Activated CD8-positive, alpha-beta memory T cell treated with anti-CD3 and anti-CD28 coated beads, Interleukin-2, amount 50 U/mL, for 24 hours (primary cell): ENCODE measurements around the gene ANK2.

ENCODE experiments used
- DNase-seq: peaks from one replicate; pipeline ENCODE4 v3.0.0-alpha.2; 2020; ENCODE audit errors: extremely low read depth

ANK2 gene

DNA sequence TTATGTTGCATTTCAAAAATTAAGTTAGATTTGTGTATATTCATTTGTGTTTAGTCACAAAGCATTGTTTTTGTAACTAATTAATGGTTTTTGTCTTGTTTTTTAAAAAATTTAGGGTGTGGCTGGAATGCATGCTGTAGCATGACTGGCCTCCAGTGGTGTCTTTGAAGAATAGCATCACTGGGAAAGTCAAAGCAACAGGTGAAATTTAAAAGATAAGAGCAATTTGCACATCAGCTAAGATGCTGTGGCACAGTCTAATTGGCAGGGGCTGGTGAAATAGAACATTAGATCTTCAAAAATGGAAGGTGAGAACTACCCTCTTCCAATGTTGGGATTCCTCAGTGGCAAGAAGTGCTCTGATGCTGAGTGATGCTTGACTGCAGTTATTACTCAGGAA lies 45.3 kb downstream of the ANK2 start:
- DNase-seq, result no peak

DNA sequence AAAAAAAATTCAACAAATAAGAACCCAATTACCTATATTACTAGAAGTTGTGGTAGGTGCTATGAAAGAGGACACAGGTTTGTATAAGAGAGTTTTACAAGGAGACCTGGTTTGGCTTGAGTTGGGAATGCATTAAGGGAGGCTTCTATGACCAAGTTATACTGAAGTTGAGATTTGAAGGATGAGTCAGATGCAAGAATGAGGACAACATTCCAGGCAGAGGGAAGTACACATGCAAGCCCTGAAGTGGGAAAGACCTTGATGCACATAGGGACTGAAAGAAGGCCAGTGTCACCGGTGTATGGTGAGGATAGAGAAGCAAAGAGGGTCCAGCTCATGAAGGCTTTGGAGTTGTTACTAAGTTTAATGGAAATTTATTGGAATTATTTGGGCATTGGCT lies 52.2 kb downstream of the ANK2 start:
- DNase-seq, result no peak

GRCh38 chr4:113103556-113103955 lies 54.1 kb downstream of the ANK2 start:
- DNase-seq, result no peak

GRCh38 chr4:113106108-113106507 lies 56.7 kb downstream of the ANK2 start:
- DNase-seq, result no peak

DNA sequence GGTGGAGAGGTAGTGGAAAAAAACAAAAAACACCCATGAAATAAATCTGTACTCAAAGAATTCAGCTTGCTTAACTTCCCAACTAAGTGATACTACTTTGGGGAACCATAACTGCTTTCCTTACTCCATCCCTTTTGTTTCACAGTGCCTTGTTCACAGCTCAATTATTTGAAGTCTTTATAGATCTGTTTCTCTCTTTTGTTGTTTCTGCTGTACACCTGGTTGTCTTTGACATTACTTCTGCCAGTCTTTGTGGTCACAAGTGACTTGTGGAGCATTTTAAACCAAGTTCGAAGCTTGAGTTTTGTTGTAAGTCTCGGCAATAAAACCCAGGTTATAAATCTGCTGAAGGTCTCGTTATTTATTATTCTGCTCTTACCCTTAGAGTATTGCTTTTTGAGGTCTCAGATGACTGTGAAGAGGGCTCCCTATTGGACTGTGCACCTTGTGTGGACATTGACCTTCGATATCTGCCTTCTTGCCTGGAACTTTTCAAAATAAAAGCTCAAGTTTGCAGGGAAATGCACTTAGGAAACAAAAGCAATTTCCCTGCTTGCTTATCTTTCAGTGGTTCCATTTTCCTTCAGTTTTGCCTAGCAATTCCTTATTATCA lies 59.8 kb downstream of the ANK2 start:
- DNase-seq, result no peak

- DNase-seq, result no peak
Observed at GRCh38 chr4:113112338-113112978, 63.0 kb downstream of the ANK2 start.

GRCh38 chr4:113113151-113113550 lies 63.7 kb downstream of the ANK2 start:
- DNase-seq, result no peak

DNA sequence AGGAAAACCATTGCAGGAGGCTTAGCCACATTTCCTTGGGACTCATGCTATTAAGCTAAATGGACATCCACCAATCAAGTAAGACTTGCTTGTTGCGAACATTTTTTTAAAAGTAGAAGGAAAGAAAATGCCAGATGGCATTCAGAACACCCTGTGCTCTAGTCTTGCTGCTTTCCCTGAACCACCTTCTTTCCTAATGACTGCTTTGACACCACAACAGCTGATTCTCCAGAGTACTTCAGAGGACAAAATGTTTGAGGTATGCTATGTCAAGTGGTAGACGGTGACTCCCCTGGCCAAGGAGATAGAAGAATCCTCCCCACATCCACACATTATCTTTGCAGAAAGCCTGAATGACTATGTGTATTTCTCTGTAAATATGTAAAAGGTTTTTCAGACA lies 65.4 kb downstream of the ANK2 start:
- DNase-seq, result no peak

GRCh38 chr4:113116414-113117357 lies 67.2 kb downstream of the ANK2 start:
- DNase-seq, result no peak

DNA sequence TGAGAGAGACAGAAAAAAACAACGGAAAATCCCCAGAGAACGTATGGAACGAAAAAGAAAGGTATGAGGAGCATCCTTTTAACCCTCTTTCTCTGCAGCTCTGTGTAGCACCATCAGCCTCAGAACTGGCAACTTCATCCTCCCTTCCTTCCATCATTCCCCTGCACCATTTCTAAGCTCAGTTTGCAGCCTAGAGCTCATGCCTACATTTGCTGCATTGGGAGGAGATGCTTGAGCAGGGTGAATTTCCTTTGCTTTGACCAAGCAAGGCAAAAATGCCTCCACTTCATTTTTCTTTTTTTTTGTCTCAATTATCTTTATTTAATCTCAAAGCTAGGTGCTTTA lies 67.9 kb downstream of the ANK2 start:
- DNase-seq, result no peak

GRCh38 chr4:113122066-113122465 lies 72.6 kb downstream of the ANK2 start:
- DNase-seq, result no peak

DNA sequence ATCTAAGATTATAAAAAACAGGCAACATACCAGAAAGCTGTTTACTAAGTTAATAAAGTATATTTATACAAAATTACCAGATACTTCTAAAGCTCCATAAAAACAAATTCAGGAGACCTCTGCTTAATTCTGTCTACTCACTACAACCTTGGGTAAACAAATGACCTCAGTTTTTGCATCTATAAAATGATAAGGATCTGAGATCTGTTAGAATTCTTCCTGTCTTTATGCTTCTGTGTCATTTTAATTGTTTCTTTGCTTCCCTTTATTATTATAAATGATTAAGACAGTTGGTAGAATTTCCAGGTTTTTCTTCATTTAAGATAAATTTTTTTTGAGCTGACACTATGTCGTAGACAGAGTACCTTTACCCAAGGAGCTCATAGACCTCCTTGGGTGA lies 76.0 kb downstream of the ANK2 start:
- no peak for DNase-seq

DNA sequence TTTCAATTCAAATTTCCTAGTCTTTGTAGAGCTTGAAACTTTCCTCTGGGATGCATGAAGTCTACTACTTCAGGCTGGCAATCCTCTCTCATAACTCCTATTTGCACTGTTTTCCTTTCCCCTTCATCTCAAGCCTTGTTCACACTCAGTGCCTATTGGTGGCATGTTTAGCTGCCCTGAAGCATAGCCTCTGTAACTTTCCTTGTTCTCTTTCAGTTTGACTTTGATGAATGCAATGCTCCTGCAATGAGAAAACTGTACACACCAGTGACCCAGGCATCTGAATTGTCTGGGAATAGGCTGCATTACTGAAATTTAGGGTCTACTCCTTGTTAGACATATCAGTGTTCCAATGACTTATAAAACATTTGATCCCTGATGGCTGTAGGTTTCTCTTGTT lies 81.7 kb downstream of the ANK2 start:
- DNase-seq, result no peak

DNA sequence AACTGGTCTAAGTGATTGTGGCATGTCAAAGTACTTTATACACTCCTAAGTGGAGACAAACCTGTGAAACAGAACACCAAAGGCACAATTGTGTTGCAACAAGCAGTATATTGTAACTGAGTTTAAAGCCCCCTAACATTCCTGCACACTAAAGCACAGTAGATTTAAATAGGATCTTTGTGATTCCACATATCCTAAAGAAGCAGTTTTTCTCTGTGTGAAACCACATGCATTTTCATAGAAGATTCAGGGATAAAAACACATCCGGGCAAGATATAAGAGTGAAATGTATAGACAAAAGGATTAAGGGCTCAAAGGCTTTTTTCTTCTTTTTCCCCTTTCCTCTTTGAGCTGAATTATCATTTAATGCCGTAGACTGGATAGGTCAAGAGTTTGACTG lies 82.2 kb downstream of the ANK2 start:
- DNase-seq, result no peak

DNA sequence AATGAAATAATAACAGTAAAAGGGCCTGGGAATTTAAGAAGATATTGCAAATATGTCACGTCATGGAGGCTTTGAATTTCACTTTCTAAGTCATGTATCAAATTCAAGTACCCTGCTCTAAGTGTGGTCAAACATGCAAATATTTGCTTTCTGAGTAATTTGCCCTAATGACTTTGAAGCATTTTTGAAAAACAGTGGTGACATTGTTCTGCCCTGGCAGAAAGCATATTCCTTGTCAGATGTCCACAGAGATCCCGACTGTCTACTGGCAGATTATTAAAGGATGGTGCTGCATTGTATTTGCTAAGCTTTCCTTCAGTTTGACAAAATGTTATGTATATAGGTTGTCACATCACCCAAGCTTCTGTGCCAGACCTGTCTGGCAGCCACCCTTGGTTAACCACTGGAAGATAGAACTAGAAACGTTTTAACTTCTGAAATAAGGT lies 92.5 kb downstream of the ANK2 start:
- DNase-seq, result no peak

DNA sequence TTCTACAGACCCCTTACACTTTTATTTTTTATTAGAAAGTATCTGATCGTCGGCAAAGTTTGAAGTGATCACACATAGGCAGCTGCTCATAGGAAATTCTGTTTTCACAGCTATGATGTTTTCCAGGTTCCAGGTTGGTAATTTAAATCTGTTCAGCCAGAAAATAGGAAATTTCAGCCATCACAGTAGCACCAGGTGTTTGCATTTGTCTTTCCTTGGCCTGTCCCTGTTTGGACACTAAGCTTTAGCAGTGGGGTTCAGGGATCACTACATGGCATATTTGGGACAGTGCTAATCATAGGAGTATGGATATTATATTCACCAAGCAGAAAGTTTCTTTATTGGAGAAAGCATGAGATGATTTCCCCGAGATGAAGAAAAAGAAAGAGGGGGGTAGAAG lies 92.9 kb downstream of the ANK2 start:
- DNase-seq, result no peak

GRCh38 chr4:113144091-113144490 lies 94.6 kb downstream of the ANK2 start:
- no peak for DNase-seq

DNA sequence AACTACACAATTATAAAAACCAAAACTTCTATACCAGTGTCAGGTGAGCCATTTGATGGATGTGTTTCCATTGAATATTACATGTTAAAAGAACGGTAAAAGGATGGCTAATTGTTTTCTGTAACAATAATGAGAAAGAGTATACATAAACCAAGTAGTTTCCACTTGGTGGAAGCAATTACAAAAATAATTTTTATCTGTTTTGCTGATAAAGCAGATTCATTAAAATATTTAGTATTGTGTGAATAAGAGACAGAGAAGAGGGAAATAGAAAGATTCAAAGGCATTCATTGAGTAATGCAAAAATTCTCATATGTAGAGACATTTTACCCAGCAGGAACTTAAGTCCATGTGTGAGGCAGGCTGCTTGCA lies 95.7 kb downstream of the ANK2 start:
- DNase-seq, result no peak

DNA sequence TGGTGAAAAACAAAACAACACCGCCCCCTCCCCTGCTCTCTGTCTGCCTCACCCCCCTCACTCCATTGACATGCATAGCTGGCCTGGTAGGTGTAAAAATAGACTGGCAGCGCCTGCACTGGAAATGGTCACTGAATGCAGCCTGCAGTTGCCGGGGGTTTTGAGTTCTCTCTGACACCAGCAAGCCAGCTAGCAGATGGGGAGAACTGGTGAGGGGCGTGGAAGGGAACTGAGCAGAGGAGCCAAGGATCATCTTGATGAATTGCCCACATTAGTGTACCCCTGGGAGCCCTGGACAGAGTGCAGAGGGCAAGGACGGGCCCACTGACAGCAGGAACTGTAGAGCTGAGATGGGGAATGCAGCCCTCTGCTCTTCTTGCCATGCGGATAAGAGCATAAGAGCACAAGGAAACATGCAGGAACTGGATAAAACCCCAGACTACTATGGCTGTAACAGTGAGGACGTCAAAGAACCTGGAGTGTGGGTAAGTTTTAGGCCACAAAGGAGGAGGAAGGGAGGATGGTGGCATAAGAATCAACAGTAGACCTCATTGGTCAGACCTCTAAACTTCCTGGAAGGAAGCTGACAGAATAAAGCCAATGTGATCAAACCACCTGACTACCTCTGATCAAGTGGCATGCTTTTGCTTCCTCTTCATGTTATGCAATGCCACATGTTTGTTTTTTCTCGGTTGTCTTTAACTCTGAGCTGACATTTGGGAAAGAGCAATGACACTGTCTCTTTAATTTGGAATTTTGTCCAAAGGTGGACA lies 96.3 kb downstream of the ANK2 start:
- DNase-seq, result no peak

GRCh38 chr4:113146876-113147358 lies 97.5 kb downstream of the ANK2 start:
- DNase-seq, result no peak

DNA sequence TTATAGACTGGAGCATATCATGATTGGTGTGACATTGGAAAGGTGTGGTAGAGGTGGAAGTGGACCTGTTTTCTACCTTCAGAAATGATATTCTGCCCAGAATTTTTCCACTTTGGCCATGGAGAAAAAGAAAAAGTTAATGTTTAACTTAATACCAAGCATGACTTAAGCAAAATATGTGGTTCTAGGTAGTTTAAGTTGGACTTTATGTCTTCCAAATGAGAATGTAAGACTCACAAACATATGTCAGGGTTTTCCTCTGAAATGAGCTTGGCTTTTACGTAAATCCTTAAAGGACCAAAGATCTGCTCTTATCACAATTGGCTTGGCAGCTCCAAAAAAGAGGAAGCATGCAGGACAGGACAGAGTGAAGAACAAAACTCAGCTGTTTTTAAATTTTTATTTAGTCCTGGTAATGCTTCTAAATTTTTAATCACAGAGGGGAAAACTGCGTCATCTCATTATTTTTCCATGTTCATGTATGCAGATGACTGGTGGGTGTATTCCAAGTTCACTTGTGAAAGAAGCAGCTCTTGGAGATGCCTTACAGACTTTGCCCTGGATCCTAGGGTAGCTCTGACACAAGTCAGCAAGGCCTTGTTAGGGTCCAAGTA lies 98.2 kb downstream of the ANK2 start:
- DNase-seq, result no peak

DNA sequence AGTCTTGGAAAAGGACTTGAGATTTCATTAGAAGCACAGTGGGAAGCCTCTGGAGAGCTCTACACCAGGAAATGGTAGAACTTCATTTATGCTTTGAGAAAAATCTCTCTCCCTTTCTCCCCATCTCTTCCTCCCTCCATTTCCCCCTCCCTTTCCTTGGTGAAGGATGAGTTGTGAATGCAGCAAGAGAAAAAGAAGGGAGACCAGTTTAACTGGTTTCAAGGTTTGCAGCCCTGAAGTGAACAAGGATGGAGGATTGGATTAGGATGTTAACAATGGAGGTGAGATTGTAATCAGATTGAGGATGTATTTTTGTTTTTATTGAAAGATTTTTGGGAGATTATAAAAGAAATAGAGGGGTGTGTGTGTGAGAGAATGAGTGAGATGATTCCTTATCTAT lies 99.5 kb downstream of the ANK2 start:
- no peak for DNase-seq
